Activated gamma-delta T cell treated with anti-CD3 and anti-CD28 coated beads, Interleukin-2, amount 50 U/mL, for 16 hours (primary cell): ENCODE results near the gene TET1.
"Not testable (repeated sequence)": the region's sequence is repeated elsewhere in the genome, so short reads cannot be mapped to it uniquely, and the experiment has no call there.

Experiments
- DNase-seq: peaks from one replicate; pipeline ENCODE4 v3.0.0-alpha.2; 2020; ENCODE audit warnings: low read depth

TET1 gene

GRCh38 chr10:68564712-68565111, 4.6 kb downstream of the TET1 start:
- DNase-seq: no peak

GRCh38 chr10:68565658-68566057, 5.5 kb downstream of the TET1 start:
- no peak for DNase-seq

GRCh38 chr10:68566351-68566750, 6.2 kb downstream of the TET1 start:
- DNase-seq: no peak

GRCh38 chr10:68566955-68567354, 6.8 kb downstream of the TET1 start:
- DNase-seq: no peak

GRCh38 chr10:68572151-68572550, 12.0 kb downstream of the TET1 start:
- DNase-seq: no peak

- DNase-seq: no peak
Measured at GRCh38 chr10:68574051-68574450, 13.9 kb downstream of the TET1 start.

- DNase-seq: no peak
Measured at GRCh38 chr10:68576118-68576517, 16.0 kb downstream of the TET1 start.

- no peak for DNase-seq
Measured at GRCh38 chr10:68578974-68579373, 18.8 kb downstream of the TET1 start.

GRCh38 chr10:68584187-68584586, 24.1 kb downstream of the TET1 start:
- not testable (repeated sequence) for DNase-seq

- no peak for DNase-seq
Measured at GRCh38 chr10:68586606-68587305, 26.6 kb downstream of the TET1 start.

GRCh38 chr10:68594405-68594804, 34.3 kb downstream of the TET1 start:
- DNase-seq: no peak

GRCh38 chr10:68595513-68595912, 35.4 kb downstream of the TET1 start:
- DNase-seq: no peak

- no peak for DNase-seq
Measured at GRCh38 chr10:68597407-68597806, 37.3 kb downstream of the TET1 start.

- no peak for DNase-seq
Measured at GRCh38 chr10:68598978-68599770, 39.0 kb downstream of the TET1 start.

GRCh38 chr10:68599771-68600040, 39.6 kb downstream of the TET1 start:
- no peak for DNase-seq

- DNase-seq: peak; percentile 17
Measured at GRCh38 chr10:68600041-68600778, 40.1 kb downstream of the TET1 start.

GRCh38 chr10:68601501-68602265, 41.5 kb downstream of the TET1 start:
- no peak for DNase-seq

- no peak for DNase-seq
Measured at GRCh38 chr10:68602434-68602833, 42.3 kb downstream of the TET1 start.

- no peak for DNase-seq
Measured at GRCh38 chr10:68603766-68604165, 43.6 kb downstream of the TET1 start.

- no peak for DNase-seq
Measured at GRCh38 chr10:68604441-68604840, 44.3 kb downstream of the TET1 start.

- no peak for DNase-seq
Measured at GRCh38 chr10:68606918-68607317, 46.8 kb downstream of the TET1 start.

- not testable (repeated sequence) for DNase-seq
Measured at GRCh38 chr10:68610023-68610422, 49.9 kb downstream of the TET1 start.
